Measurements from ENCODE around the gene GAPT. TPM values are rescaled to one million over a fixed set of nuclear protein-coding genes. Genes with fewer than 3 reads are reported as not detected.
"Not testable (repeated sequence)": the region's sequence is repeated elsewhere in the genome, so short reads cannot be mapped to it uniquely, and the experiment has no call there.

The GAPT gene
- total RNA-seq, 6 experiments from 2014 or later = 0.07 to 0.74 (median 0.29) TPM; not detected in 2

GRCh38 chr5:58523956-58524355 is 32.7 kb downstream of the GAPT start:
- Histone ChIP-seq H3K9me3 (no peaks in the 10 kb centered on the region), H3K27ac (no peak overlapping the region), H3K4me3 (no peak overlapping the region), H3K27me3 (no peaks in the 10 kb centered on the region), H3K4me1 (no peaks in the 10 kb centered on the region), H3K36me3 (no peaks in the 10 kb centered on the region)
- TF ChIP-seq POLR2A (IDR thresholded peaks at IDR 0.05) (no peak), CTCF (IDR thresholded peaks at IDR 0.05) (no peak)
- ATAC-seq (no peak), DNase-seq (no peak)
- intact Hi-C loops (cut with DNase I) = no loop called here

DNA sequence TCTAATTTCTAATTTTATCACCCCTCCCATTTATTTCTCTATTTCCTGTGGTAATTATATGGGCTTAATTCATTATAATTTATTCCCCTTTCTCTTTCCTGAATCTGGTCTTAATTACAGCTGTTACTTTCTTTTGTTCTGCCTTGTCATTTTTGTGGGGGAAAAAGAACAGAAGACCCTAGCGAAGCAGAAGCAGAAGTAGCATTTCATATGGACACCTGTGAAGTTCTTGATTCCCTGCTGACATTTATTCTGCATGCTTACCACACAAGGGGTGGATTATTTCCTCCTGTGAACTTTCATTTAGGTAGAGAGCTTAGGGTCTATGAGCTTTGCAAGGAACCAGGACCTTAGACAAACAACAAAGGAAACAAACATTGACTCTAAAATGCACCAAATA is 33.3 kb downstream of the GAPT start:
- no peak for TF ChIP-seq POLR2A (IDR thresholded peaks at IDR 0.05)
- TF ChIP-seq CTCF (IDR thresholded peaks at IDR 0.05) = no peak
- no peaks in the 10 kb centered on the region for H3K4me1 ChIP-seq
- WGBS (ENCODE audit: insufficient coverage, low coverage, low lambda C conversion rate, missing lambda C conversion rate) = 33% methylated on average over 1 of the region's 1 CpG
- ATAC-seq = no peak
- intact Hi-C loops (cut with DNase I) = no loop called here
- no peak overlapping the region for H3K27ac ChIP-seq
- no peaks in the 10 kb centered on the region for H3K9me3 ChIP-seq
- DNase-seq = no peak
- no peaks in the 10 kb centered on the region for H3K27me3 ChIP-seq
- no peak overlapping the region for H3K4me3 ChIP-seq
- H3K36me3 ChIP-seq = no peaks in the 10 kb centered on the region

DNA sequence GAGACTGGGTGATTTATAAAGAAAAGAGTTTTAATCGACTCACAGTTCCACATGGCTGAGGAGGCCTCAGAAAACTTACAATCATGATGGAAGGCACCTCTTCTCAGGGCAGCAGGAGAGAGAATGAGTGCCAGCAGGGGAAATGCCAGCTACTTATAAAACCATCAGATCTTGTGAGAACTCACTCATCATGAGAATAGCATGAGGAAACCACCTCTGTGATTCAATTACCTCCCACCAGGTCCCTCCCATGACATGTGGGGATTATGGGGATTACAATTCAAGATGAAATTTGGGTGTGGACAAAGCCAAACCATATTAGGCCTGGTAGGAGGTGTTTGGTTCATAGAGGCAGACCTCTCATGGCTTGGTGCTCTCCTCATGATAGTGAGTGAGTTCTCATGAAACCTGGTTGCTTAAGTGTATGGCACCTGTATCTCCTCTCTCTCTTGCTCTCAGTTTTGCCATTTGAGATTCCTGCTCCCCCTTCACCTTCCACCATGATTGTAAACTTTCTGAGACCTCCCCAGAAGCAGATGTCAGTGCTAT is 39.8 kb downstream of the GAPT start:
- Histone ChIP-seq H3K4me1 (no peaks in the 10 kb centered on the region), H3K36me3 (no peaks in the 10 kb centered on the region), H3K4me3 (no peak overlapping the region), H3K27ac (no peak overlapping the region), H3K9me3 (no peaks in the 10 kb centered on the region), H3K27me3 (no peaks in the 10 kb centered on the region)
- TF ChIP-seq POLR2A (IDR thresholded peaks at IDR 0.05) (no peak), CTCF (IDR thresholded peaks at IDR 0.05) (no peak)
- ATAC-seq (no peak), DNase-seq (no peak)
- intact Hi-C loops (cut with DNase I) = no loop called here
- 71% methylated on average over 1 of the region's 1 CpG for WGBS (ENCODE audit: insufficient coverage, low coverage, low lambda C conversion rate, missing lambda C conversion rate)

GRCh38 chr5:58541935-58542334 is 50.7 kb downstream of the GAPT start:
- H3K4me1 ChIP-seq; H3K27me3 ChIP-seq; H3K36me3 ChIP-seq; H3K4me3 ChIP-seq; H3K27ac ChIP-seq; ATAC-seq; intact Hi-C loops (cut with DNase I); DNase-seq; H3K9me3 ChIP-seq: not testable (repeated sequence)
- WGBS (ENCODE audit: insufficient coverage, low coverage, low lambda C conversion rate, missing lambda C conversion rate) = 88% methylated on average over 4 of the region's 9 CpGs

- intact Hi-C loops (cut with DNase I) = no loop called here
- WGBS (ENCODE audit: insufficient coverage, low coverage, low lambda C conversion rate, missing lambda C conversion rate) = no CpG with 5 or more reads among the region's 1 CpG
- no peaks in the 10 kb centered on the region for H3K27me3 ChIP-seq
- no peaks in the 10 kb centered on the region for H3K9me3 ChIP-seq
- peaks cover 0 to 8% (median 0%) of the 10 kb centered on the region in 4 donors for H3K4me1 ChIP-seq
- H3K27ac ChIP-seq = no peak overlapping the region
- no peak for DNase-seq
- TF ChIP-seq CTCF (IDR thresholded peaks at IDR 0.05) = no peak
- TF ChIP-seq POLR2A (IDR thresholded peaks at IDR 0.05) = no peak
- no peak for ATAC-seq
- H3K4me3 ChIP-seq = no peak overlapping the region
- no peaks in the 10 kb centered on the region for H3K36me3 ChIP-seq
Measured at GRCh38 chr5:58542709-58543108, 51.5 kb downstream of the GAPT start.
